ENCODE data around the gene SOX14.

- no peak for TF ChIP-seq CTCF (IDR thresholded peaks at IDR 0.05)
- no peak for TF ChIP-seq POLR2A (IDR thresholded peaks at IDR 0.05)
These were observed 25.1 kb downstream of the SOX14 start for GRCh38 chr3:137789236-137789635.

Data from esophagus squamous epithelium (tissue), 4 donors.